Breast epithelium (tissue), 3 donors: ENCODE data around the gene MYO5B.

Experiments
- CTCF ChIP-seq, 3 donors: fragments of 450-650 bp; IDR thresholded peaks; one replicate each; pipeline ENCODE4 v1.5.1; 2016 to 2017; ENCODE audit warnings: antibody characterized with exemption in 3 of 3, mild to moderate bottlenecking in 3 of 3, moderate library complexity in 3 of 3
- POLR2A ChIP-seq: fragments of 450-650 bp; IDR thresholded peaks from one replicate; pipeline ENCODE4 v1.6.1; 2016; ENCODE audit warnings: antibody characterized with exemption, mild to moderate bottlenecking, moderate library complexity

GRCh38 chr18:49901862-49902340 is 293.0 kb downstream of the MYO5B start:
- TF ChIP-seq POLR2A (no peak), CTCF (IDR thresholded peaks at IDR 0.05) (no peak)
